ENCODE results near the gene LCE1D.

GRCh38 chr1:152758636-152759035, 37.9 kb upstream of the LCE1D start:
- TF ChIP-seq CTCF (IDR thresholded peaks at IDR 0.05) (no peak), EZH2 (IDR thresholded peaks at IDR 0.05) (no peak), EZH2phosphoT487 (IDR thresholded peaks at IDR 0.05) (no peak)

All from neural progenitor cell (in vitro differentiated cells).